Stimulated activated CD8-positive, alpha-beta memory T cell treated with anti-CD3 and anti-CD28 coated beads, Interleukin-12 subunit alpha, Interleukin-12 subunit beta, amount 100 ng/mL, for 24 hours (primary cell): Measurements from ENCODE around the gene BTLA.
"Not testable (repeated sequence)": the region's sequence is repeated elsewhere in the genome, so short reads cannot be mapped to it uniquely, and the experiment has no call there.

Source experiments
- DNase-seq: peaks from one replicate; pipeline ENCODE4 v3.0.0-alpha.2; 2020; ENCODE audit errors: extremely low read depth

The BTLA gene

DNA sequence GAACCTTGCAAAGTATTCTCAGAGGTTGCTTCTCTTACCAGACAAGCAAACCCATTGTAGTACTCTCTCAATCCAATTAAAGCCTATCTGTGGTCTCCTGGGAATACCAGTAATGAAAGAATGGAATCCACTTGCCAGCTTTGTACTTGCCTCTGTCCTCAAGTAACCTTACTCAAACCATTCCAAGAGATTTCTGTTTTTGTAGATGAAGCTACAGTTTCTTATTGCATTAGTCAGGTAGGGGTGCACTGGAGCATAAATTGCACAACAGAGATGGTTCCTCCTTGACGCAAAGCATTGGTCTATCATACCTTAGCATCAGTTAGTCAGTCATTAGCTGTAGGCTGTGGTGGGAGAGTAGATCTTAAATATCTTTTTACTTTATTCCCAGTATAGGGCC lies 52.9 kb downstream of the BTLA start:
- DNase-seq: no peak

DNA sequence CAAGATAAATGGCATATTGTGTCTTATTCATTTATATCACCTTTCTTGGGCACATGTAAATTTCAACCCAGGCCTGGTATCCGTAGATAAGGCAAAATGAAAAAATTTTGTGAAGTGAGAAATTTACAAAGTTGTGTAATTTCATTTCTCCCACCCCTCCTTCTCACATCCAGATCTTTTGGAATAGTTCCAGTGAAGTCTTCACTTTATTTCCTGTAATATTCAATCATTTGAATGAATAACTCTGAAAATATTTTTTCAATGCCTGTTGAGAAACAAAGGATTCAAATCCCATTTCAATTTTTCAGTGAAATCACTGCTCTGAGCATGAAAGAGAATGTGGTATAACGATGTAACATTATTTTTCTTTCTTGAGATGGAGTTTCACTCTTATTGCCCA lies 53.4 kb downstream of the BTLA start:
- DNase-seq: no peak

DNA sequence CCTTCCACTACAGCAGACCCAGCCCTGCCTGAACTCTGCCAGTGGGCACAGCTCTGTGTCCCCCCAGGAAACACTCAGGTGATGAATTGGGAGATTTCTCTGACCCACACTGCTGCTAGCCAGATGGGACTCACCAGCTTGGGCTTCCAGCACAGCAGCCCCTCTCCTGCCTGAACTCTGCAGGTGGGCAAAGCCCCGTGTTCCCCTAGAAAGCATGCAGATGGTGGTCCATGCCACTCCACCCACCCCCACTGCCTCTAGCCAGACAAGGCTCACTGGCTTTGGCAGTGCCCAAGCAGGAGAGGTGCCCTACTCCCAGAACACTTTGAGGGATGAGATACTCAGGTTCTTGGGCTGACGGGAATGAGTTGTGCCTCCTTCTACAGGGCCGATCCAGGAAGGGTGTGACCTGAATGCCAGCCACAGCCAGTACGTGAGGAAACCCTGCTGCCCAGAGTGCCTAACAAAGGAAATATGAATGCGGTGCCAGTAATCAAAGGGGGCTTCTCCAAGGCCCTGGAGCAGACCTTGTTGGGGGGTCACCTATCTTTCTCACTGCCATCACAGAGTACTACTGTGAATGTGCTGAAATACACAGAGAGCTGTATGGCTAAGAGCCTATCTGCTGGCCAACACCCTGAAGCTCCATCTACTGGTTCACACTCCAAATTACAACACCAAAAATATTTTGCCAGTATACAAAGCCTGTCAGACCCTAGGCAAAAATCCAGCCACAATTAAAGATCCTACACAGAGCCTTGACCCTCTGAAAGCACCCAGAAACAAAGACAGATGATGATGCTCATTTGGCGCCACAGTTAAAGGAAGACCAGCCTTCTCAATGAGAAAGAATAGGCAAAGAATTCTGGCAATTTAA lies 61.9 kb downstream of the BTLA start:
- no peak for DNase-seq

DNA sequence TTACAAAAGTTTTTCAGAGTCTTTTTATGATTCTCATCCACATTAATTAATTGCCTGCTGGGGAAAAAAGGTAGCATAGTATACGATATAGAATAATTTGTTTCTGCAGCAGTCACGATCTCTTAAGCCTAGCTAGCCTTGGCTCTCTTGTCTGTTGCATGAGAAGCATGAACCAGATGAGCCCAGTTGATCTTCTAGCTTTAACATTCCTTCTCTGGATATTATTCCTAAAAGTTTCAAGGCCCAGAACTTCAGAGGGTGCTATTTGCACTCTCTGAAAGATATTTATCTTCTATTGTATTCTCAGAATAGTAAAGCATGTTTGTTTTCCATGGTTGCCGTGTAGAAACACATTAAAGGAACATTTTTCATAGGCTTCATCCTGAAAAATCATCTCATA lies 69.3 kb downstream of the BTLA start:
- DNase-seq: no peak

DNA sequence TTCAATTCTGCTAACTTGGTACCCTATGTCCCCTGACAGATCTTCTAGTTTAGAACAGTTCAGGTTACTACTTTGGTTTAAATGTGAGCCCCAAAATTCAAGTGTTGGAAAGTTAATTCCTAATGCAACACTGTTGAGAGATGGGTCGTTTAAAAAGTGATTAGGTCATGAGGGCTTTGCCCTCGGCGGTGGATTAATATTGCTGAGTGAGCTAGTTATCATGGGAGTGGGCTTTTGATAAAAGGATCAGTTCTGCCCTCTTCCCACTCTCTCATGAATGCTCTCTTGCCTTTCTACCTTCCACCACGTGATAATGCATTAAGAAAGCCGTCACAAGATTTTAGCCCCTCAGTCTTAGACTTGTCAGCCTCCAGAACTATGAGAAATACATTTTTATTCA lies 72.1 kb downstream of the BTLA start:
- no peak for DNase-seq

DNA sequence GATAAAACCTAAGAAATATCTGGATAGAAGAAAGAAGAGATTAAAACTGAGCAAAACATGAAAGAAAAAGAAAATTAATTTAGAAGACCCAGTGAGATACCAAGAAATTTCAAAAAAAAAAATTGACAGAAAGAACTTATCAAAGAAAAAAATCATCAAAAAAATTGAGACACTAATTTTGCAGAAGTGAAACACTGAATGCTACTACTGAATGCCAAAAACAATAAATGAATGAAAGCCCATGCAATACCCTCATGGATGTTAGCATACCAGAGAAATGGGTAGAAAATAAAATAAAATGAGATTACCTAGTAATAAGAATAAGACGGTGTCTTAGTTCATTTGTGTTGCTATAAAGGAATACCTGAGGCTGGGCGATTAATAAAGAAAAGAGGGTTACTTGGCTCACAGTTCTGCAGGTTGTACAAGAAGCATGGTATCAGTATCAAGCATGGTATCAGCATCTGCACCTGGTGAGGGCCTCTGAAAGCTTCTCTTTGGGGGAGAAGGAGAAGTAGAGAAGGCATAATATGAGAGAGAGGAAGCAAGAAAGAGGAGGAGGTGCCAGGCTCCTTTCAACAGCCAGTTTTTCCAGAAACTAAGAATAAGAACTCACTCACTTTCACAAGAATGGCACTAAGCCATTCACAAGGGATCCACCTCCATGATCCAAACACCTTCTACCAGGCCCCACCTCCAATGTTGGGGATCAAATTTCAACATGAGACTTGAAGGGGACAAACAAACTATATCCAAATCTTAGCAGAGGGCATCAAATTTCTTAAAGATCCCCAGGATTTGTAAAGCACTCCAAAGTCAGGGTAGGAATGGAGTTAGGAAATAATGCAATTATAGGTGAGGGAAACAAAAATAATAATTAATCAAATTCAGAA lies 73.2 kb downstream of the BTLA start:
- DNase-seq: no peak

DNA sequence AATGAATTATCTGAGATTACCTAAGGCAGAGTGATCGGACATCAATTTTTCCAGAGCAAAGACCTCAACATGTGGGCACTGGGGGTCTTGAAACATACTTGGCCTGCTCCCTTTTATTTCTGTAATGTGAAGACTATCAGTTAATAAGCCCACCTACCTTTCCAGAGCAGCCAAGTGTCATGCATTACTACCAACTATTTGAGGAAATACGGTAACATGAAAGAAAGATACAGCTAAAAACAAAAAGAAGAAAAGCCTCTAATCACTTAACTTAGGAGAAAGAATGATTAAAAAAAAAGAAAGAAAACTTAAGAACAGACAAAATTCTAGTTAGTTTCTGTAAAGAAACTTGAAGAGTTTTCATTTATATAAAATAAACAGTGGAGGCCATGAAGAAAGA lies 73.9 kb downstream of the BTLA start:
- no peak for DNase-seq

DNA sequence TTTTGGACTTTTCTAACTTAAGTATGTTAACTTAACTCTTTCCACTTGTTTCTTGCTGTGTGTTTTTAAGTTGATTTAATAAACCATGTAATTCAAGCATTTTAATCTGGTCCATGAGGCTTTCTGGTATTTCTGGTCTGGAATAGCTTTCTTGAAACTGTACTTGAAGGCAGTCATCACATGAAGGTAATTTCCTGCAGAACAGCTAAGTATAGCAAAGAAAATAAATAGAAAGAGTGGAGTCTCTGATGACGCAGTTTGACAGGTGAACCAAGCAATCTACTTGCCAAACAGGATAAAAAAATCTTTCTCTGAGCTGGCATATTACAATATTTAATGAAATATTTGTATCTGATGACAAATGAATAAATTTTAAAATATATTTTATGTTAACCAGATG lies 74.9 kb downstream of the BTLA start:
- DNase-seq: no peak

DNA sequence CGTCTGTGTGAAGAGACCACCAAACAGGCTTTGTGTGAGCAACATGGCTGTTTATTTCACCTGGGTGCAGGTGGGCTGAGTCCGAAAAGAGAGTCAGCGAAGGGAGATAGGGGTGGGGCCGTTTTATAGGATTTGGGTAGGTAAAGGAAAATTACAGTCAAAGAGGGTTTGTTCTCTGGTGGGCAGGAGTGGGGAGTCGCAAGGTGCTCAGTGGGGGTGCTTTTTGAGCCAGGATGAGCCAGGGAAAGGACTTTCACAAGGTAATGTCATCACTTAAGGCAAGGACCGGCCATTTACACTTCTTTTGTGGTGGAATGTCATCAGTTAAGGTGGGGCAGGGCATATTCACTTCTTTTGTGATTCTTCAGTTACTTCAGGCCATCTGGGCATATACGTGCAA lies 76.4 kb downstream of the BTLA start:
- DNase-seq: not testable (repeated sequence)

DNA sequence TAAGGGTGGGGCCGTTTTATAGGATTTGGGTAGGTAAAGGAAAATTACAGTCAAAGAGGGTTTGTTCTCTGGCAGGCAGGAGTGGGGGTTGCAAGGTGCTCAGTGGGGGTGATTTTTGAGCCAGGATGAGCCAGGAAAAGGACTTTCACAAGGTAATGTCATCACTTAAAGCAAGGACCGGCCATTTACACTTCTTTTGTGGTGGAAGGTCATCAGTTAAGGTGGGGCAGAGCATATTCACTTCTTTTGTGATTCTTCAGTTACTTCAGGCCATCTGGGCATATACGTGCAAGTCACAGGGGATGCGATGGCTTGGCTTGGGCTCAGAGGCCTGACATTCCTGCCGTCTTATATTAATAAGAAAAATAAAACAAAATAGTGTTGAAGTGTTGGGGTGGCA lies 80.7 kb downstream of the BTLA start:
- not testable (repeated sequence) for DNase-seq

DNA sequence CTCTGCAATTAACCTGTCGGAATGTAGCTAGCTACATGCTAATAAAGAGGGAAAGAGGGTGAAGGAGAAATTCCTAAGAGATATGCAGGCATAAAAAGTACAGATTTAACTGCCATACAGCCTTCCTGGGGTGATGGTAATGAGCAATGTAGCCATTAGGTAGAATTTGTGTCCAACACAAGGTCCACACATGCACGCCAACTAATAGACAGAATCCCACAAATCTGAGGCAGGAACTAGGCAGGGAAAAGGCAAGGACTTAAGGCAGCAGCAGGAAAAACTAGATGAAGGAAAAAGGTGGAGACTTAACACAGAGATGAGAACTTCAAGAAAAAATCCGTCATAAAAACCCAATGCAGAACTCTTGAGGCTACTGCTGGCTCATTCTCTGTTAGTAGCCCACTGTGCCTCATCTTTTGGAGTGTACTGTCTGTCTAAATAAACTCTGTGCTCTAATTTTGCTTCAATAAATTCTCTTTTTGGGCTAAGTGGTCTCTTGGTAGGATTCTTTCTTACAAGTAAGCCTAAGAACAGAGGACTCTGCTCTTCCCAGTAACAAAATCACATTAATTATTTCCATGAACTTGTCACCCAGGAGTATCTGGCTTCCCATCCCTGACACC lies 81.5 kb downstream of the BTLA start:
- no peak for DNase-seq

DNA sequence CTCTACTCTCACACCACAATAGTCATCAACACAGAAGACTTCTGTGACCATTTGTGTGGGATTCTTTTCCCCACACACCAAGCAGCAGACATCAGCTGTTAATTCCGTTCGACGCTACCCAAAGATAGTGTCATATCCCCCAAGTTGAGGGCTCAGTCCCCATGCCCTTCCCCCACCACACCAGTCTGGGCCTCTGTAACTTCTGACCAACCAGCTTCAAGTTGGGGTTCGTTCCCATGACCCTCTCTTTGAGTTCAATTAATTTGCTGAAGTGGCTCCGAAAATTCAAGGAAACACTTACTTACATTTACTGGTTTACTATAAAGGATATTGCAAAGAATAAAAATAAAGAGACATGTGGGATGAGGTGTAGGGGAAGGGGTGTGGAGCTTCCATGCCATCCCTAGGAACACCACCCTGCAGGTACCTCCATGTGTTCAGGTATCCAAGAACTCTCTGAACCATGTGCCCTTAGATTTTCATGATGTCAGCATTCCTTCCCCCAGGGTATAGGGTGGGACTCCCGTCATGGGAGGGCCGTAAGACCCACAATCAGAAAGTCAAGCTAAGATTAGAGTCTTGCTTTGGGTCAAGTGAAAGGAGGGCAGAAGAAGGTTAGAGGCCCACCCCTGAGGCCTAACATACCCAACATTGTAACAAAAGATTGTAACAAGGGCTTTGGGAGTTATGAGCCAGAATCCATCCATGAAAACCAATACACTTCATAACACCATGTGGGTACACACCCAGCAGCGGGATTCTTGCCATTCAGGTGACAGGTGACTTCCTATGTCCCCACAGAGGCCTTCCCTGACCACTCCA lies 82.7 kb downstream of the BTLA start:
- DNase-seq: no peak

DNA sequence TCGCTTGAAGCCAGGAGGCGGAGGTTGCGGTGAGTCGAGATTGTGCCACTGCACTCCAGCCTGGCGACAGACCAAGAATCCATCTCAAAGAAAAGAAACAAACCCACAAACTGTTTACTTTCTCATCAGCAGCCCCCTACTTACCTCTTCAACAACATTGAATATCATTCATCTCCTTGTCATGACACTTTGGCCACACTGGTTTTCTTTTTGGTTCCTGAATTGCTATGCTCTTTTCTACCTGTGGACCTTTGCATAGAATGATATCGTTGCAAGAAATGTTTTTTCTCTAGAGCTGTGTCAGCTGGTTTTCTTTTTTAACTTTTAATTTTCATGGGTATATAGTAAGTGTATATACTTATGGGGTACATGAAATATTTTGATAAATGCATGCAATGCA lies 83.9 kb downstream of the BTLA start:
- no peak for DNase-seq
